Measurements from ENCODE around the gene WWC2. TPM values are rescaled to one million over a fixed set of nuclear protein-coding genes. Genes with fewer than 3 reads are reported as not detected.
A peak's percentile ranks its signal among the peaks of the same experiment; 100 is the strongest.

WWC2 gene
- total RNA-seq, 1 experiment from 2014 or later, result 82.8 TPM

GRCh38 chr4:183256343-183256742 lies 157.3 kb downstream of the WWC2 start:
- Histone ChIP-seq H3K4me1 (ENCODE audit: insufficient read depth, low read length, poor library complexity, severe bottlenecking) (no peaks in the 10 kb centered on the region), H3K4me3 (ENCODE audit: low read depth, low read length, poor library complexity, severe bottlenecking) (no peak overlapping the region), H3K9me3 (ENCODE audit: low read depth, low read length, poor library complexity, severe bottlenecking) (no peaks in the 10 kb centered on the region), H3K27me3 (replicated peaks; ENCODE audit: insufficient read depth, low read depth, low read length, poor library complexity) (no peaks in the 10 kb centered on the region), H3K36me3 (ENCODE audit: insufficient read depth, low read length, poor library complexity, severe bottlenecking) (peaks cover 43% of the 10 kb centered on the region), H3K27ac (ENCODE audit: low read depth, low read length, poor library complexity, severe bottlenecking) (no peak overlapping the region)
- no peak for TF ChIP-seq CTCF (conservative IDR thresholded peaks at IDR 0.05; ENCODE audit: low read depth, low read length)
- no peak for TF ChIP-seq EZH2 (IDR thresholded peaks at IDR 0.05; ENCODE audit: borderline replicate concordance, low read depth, low read length, poor library complexity, severe bottlenecking)
- intact Hi-C loops (cut with micrococcal nuclease; ENCODE audit: unreplicated experiment), result no loop called here
- ChIA-PET CTCF (interaction anchor here (0.6 to 0.8 kb wide), 3 partner anchors 231 to 403 kb away, joined by 4 to 19 read pairs (median 7); no protein-coding TSS in a partner anchor), POLR2A (ENCODE audit: low non-redundant PET) (no interaction called here)
- BruUV-seq (replicated peaks), result no TSS peak
- DNase-seq (ENCODE audit: low spot score), result no peak

- no peaks in the 10 kb centered on the region for H3K9me3 ChIP-seq (ENCODE audit: low read depth, low read length, poor library complexity, severe bottlenecking)
- no peak for TF ChIP-seq EZH2 (IDR thresholded peaks at IDR 0.05; ENCODE audit: borderline replicate concordance, low read depth, low read length, poor library complexity, severe bottlenecking)
- peak; percentile 73 for TF ChIP-seq CTCF (conservative IDR thresholded peaks at IDR 0.05; ENCODE audit: low read depth, low read length)
- no peaks in the 10 kb centered on the region for H3K4me1 ChIP-seq (ENCODE audit: insufficient read depth, low read length, poor library complexity, severe bottlenecking)
- ChIA-PET CTCF (interaction anchor here (0.6 to 0.8 kb wide), 3 partner anchors 231 to 403 kb away, joined by 4 to 19 read pairs (median 7); no protein-coding TSS in a partner anchor), POLR2A (ENCODE audit: low non-redundant PET) (no interaction called here)
- intact Hi-C loops (cut with micrococcal nuclease; ENCODE audit: unreplicated experiment), result loop anchor here (1.0 kb wide), 1 partner anchor 184 kb away; no protein-coding TSS in a partner anchor
- no TSS peak for BruUV-seq (replicated peaks)
- no peak overlapping the region for H3K4me3 ChIP-seq (ENCODE audit: low read depth, low read length, poor library complexity, severe bottlenecking)
- no peak overlapping the region for H3K27ac ChIP-seq (ENCODE audit: low read depth, low read length, poor library complexity, severe bottlenecking)
- H3K36me3 ChIP-seq (ENCODE audit: insufficient read depth, low read length, poor library complexity, severe bottlenecking), result peaks cover 47% of the 10 kb centered on the region
- H3K27me3 ChIP-seq (replicated peaks; ENCODE audit: insufficient read depth, low read depth, low read length, poor library complexity), result no peaks in the 10 kb centered on the region
- peak; percentile 65 for DNase-seq (ENCODE audit: low spot score)
Measured at GRCh38 chr4:183256756-183257385, 157.8 kb downstream of the WWC2 start.

- H3K4me3 ChIP-seq (ENCODE audit: low read depth, low read length, poor library complexity, severe bottlenecking), result no peak overlapping the region
- no TSS peak for BruUV-seq (replicated peaks)
- H3K27ac ChIP-seq (ENCODE audit: low read depth, low read length, poor library complexity, severe bottlenecking), result no peak overlapping the region
- peaks cover 43% of the 10 kb centered on the region for H3K36me3 ChIP-seq (ENCODE audit: insufficient read depth, low read length, poor library complexity, severe bottlenecking)
- DNase-seq (ENCODE audit: low spot score), result no peak
- TF ChIP-seq EZH2 (IDR thresholded peaks at IDR 0.05; ENCODE audit: borderline replicate concordance, low read depth, low read length, poor library complexity, severe bottlenecking) (no peak), CTCF (conservative IDR thresholded peaks at IDR 0.05; ENCODE audit: low read depth, low read length) (no peak)
- intact Hi-C loops (cut with micrococcal nuclease; ENCODE audit: unreplicated experiment), result loop anchor here (1.0 kb wide), 1 partner anchor 185 kb away; no protein-coding TSS in a partner anchor
- H3K4me1 ChIP-seq (ENCODE audit: insufficient read depth, low read length, poor library complexity, severe bottlenecking), result peaks cover 9% of the 10 kb centered on the region
- CTCF ChIA-PET, result no interaction called here
- POLR2A ChIA-PET (ENCODE audit: low non-redundant PET), result no interaction called here
- no peaks in the 10 kb centered on the region for H3K27me3 ChIP-seq (replicated peaks; ENCODE audit: insufficient read depth, low read depth, low read length, poor library complexity)
- H3K9me3 ChIP-seq (ENCODE audit: low read depth, low read length, poor library complexity, severe bottlenecking), result no peaks in the 10 kb centered on the region
Measured at GRCh38 chr4:183257808-183258207, 158.8 kb downstream of the WWC2 start.
